SK-N-SH (cell line): ENCODE results near the gene ZAR1L. TPM values are rescaled to one million over a fixed set of nuclear protein-coding genes. Genes with fewer than 3 reads are reported as not detected.
A peak's percentile ranks its signal among the peaks of the same experiment; 100 is the strongest.

Source experiments
- CTCF ChIA-PET: fragments of 300-600, 350-600 bp; formaldehyde crosslinking; extraction: SDS; loops from one replicate; lab custom pipeline; 2021; lab: Yijun Ruan, JAX
- POLR2A ChIA-PET: fragments of 350-600 bp; sonication (Branson Sonifier 250); formaldehyde crosslinking; extraction: SDS; loops from one replicate; lab custom pipeline; 2020; ENCODE audit warnings: antibody characterized with exemption, inconsistent platforms; lab: Yijun Ruan, JAX
- DNase-seq: peaks from one replicate; pipeline ENCODE4 v3.0.0; 2012
- H2AFZ ChIP-seq: fragments of 200-600 bp; sonication (generic); 2 replicates; pipeline ENCODE4 v1.8.1; 2016; ENCODE audit warnings: antibody characterized with exemption, mild to moderate bottlenecking, low read depth
- H3F3A ChIP-seq: fragments of 200-600 bp; sonication (generic); replicated peaks from 2 replicates; pipeline ENCODE3; 2016; ENCODE audit warnings: antibody characterized with exemption, mild to moderate bottlenecking; ENCODE audit not compliant: insufficient read depth
- H3K27ac ChIP-seq, 2 experiments: fragments of 200-500 bp in 1 of 2; fragments of 200-600 bp in 1 of 2; sonication (Bioruptor generic) in 1 of 2; sonication (generic), shearing (Covaris generic) in 1 of 2; 2 replicates each; pipeline versions ENCODE4 v1.5.1 to v1.6.1; 2014 to 2016; ENCODE audit warnings: low read depth in 2 of 2, inconsistent platforms in 1 of 2, low read length in 1 of 2, mild to moderate bottlenecking in 1 of 2, mixed read lengths in 1 of 2
- H3K27me3 ChIP-seq: fragments of 200-600 bp; sonication (generic), shearing (Covaris generic); 2 replicates; pipeline ENCODE4 v1.6.1; 2016; ENCODE audit warnings: mixed run types; ENCODE audit not compliant: insufficient read depth
- H3K36me3 ChIP-seq, 2 experiments: fragments of 200-500 bp in 1 of 2; fragments of 200-600 bp in 1 of 2; sonication (Bioruptor generic) in 1 of 2; sonication (generic) in 1 of 2; replicated peaks in 1 of 2; 2 replicates each; pipeline versions ENCODE3 to v1.5.1; 2014 to 2016; ENCODE audit warnings: low read length in 1 of 2, mild to moderate bottlenecking in 1 of 2; ENCODE audit not compliant: insufficient read depth in 2 of 2, control insufficient read depth in 1 of 2
- H3K4me1 ChIP-seq, 2 experiments: fragments of 200-500 bp in 1 of 2; fragments of 200-600 bp in 1 of 2; sonication (Bioruptor generic) in 1 of 2; sonication (generic), shearing (Covaris generic) in 1 of 2; 2 replicates each; pipeline versions ENCODE4 v1.5.1 to v1.6.1; 2014 to 2016; ENCODE audit warnings: low read depth in 1 of 2, low read length in 1 of 2, mixed run types in 1 of 2; ENCODE audit not compliant: insufficient read depth in 2 of 2, control insufficient read depth in 1 of 2
- H3K4me2 ChIP-seq: fragments of 200-600 bp; sonication (generic), shearing (Covaris generic); 2 replicates; pipeline ENCODE4 v1.6.1; 2017; ENCODE audit warnings: mixed run types
- H3K4me3 ChIP-seq, 2 experiments: fragments of 200-500 bp in 1 of 2; fragments of 200-600 bp in 1 of 2; sonication (Bioruptor generic) in 1 of 2; sonication (generic), shearing (Covaris generic) in 1 of 2; 2 replicates each; pipeline versions ENCODE4 v1.5.1 to v1.8.1; 2014 to 2016; ENCODE audit warnings: low read depth in 2 of 2, inconsistent platforms in 1 of 2, low read length in 1 of 2, mild to moderate bottlenecking in 1 of 2, mixed read lengths in 1 of 2, moderate library complexity in 1 of 2
- H3K79me2 ChIP-seq: fragments of 200-600 bp; sonication (generic); 2 replicates; pipeline ENCODE4 v1.8.1; 2017; ENCODE audit warnings: mild to moderate bottlenecking; ENCODE audit not compliant: insufficient read depth
- H3K9ac ChIP-seq: fragments of 200-600 bp; sonication (generic); 2 replicates; pipeline ENCODE4 v1.6.1; 2017; ENCODE audit warnings: mixed run types
- H3K9me2 ChIP-seq: fragments of 200-600 bp; sonication (generic); 2 replicates; pipeline ENCODE4 v1.6.1; 2017; ENCODE audit warnings: mixed run types
- H3K9me3 ChIP-seq: fragments of 200-600 bp; sonication (generic); 2 replicates; pipeline ENCODE4 v1.6.1; 2017; ENCODE audit warnings: mixed run types, mild to moderate bottlenecking, moderate library complexity
- H4K20me1 ChIP-seq: fragments of 200-600 bp; sonication (generic); 2 replicates; pipeline ENCODE4 v1.6.1; 2017; ENCODE audit warnings: mild to moderate bottlenecking, mixed run types; ENCODE audit not compliant: insufficient read depth
- CHD2 ChIP-seq: fragments of 150-350 bp; IDR thresholded peaks from 2 replicates; pipeline ENCODE4 v1.6.1; 2018; ENCODE audit warnings: low read length; ENCODE audit not compliant: partially characterized antibody
- FOSL2 ChIP-seq: IDR thresholded peaks from 2 replicates; pipeline ENCODE4 v1.4.0; 2012; ENCODE audit warnings: low read depth, mild to moderate bottlenecking, moderate library complexity, borderline replicate concordance
- JUND ChIP-seq: IDR thresholded peaks from 2 replicates; pipeline ENCODE4 v1.4.0; 2012
- MEF2A ChIP-seq: IDR thresholded peaks from 2 replicates; pipeline ENCODE4 v1.4.0; 2012; ENCODE audit warnings: low read depth, borderline replicate concordance
- NFIC ChIP-seq: IDR thresholded peaks from 2 replicates; pipeline ENCODE4 v1.4.0; 2012; ENCODE audit warnings: borderline replicate concordance
- RAD21 ChIP-seq: IDR thresholded peaks from 2 replicates; pipeline ENCODE4 v1.6.1; 2012; ENCODE audit warnings: mild to moderate bottlenecking, low read length
- USF1 ChIP-seq: IDR thresholded peaks from 2 replicates; pipeline ENCODE4 v1.4.0; 2012; ENCODE audit warnings: low read depth, borderline replicate concordance
- USF2 ChIP-seq: fragments of 150-350 bp; IDR thresholded peaks from 2 replicates; pipeline ENCODE4 v1.6.1; 2017; ENCODE audit warnings: antibody characterized with exemption, low read length, low read depth, borderline replicate concordance
- ZBTB33 ChIP-seq: IDR thresholded peaks from 2 replicates; pipeline ENCODE4 v1.4.0; 2012; ENCODE audit warnings: low read depth, borderline replicate concordance
- WGBS: methylation state at CpG from one replicate; pipeline ENCODE4 v1.1.6; 2017; ENCODE audit warnings: low lambda C conversion rate; 5-methylcytosine and 5-hydroxymethylcytosine counted together
- polyA plus RNA-seq, 3 experiments: library from polyadenylated mRNA; depleted of rRNA; stranded (reverse); fragments of >200 nt; gene quantifications; 2 replicates each; pipeline ENCODE4 v1.2.3, GENCODE V29; 2012

Gene ZAR1L
- polyA plus RNA-seq, 1 of the 3 experiments (the other 2 are of a cell fraction), result 0.07 TPM

GRCh38 chr13:32262619-32263018 is 52.5 kb downstream of the ZAR1L start:
- WGBS, result 96% methylated on average over 1 of the region's 1 CpG
- H3K36me3 ChIP-seq, result no peaks in the 10 kb centered on the region
- H2AFZ ChIP-seq, result peak overlapping the region; percentile 69; the same call in 1 of the 2 replicates
- DNase-seq, result no peak
- H3K27ac ChIP-seq, result peak overlapping the region; percentile 74 to 85
- H3K4me3 ChIP-seq, result no peak overlapping the region
- CTCF ChIA-PET, result interaction anchor here (0.9 kb wide), 1 partner anchor 24 kb away, joined by 3 read pairs; no protein-coding TSS in a partner anchor
- no peaks in the 10 kb centered on the region for H3K79me2 ChIP-seq
- no peak overlapping the region; the same call in 1 of the 2 replicates for H3K9ac ChIP-seq
- no peaks in the 10 kb centered on the region for H3K9me2 ChIP-seq
- peaks cover 13% of the 10 kb centered on the region for H3F3A ChIP-seq
- H4K20me1 ChIP-seq, result no peaks in the 10 kb centered on the region
- peaks cover 9 to 27% of the 10 kb centered on the region in 2 experiments for H3K4me1 ChIP-seq
- POLR2A ChIA-PET, result no interaction called here
- no peaks in the 10 kb centered on the region for H3K9me3 ChIP-seq
- no peak for TF ChIP-seq CHD2
- no peak for TF ChIP-seq FOSL2
- no peak for TF ChIP-seq MEF2A
- H3K4me2 ChIP-seq, result peak overlapping the region; percentile 18
- H3K27me3 ChIP-seq, result no peaks in the 10 kb centered on the region

DNA sequence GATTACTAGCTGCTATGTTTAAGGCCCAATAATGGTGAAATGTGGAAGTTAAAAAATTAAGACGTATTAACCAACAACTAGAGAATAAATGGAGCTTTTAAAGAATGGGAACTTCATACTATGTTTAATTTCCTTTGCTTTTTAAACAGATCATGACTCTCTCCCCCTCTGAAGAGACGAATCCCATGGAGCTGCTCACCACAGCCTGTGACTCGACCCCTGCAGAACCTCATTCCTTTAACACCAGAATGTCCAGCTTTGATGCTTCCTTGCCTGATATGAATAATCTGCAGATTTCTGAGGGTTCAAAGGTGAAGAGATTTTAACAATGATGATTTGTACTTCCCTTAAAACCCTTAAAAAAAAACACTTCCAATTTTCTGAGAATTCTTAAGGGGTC is 53.0 kb downstream of the ZAR1L start:
- Histone ChIP-seq H3K27ac (peak overlapping the region; percentile 74 to 85), H3K9me2 (no peaks in the 10 kb centered on the region), H3K36me3 (no peaks in the 10 kb centered on the region), H3K4me2 (peak overlapping the region; percentile 18), H3K9me3 (no peaks in the 10 kb centered on the region), H3K4me1 (peaks cover 9 to 27% of the 10 kb centered on the region in 2 experiments), H3K9ac (no peak overlapping the region; the same call in 1 of the 2 replicates), H3K79me2 (no peaks in the 10 kb centered on the region), H3F3A (peaks cover 13% of the 10 kb centered on the region), H3K27me3 (no peaks in the 10 kb centered on the region), H4K20me1 (no peaks in the 10 kb centered on the region), H3K4me3 (no peak overlapping the region), H2AFZ (peak overlapping the region; percentile 69)
- WGBS, result 59% methylated on average over 3 of the region's 3 CpGs
- TF ChIP-seq USF2, result no peak
- TF ChIP-seq ZBTB33, result no peak
- no peak for TF ChIP-seq RAD21
- no peak for TF ChIP-seq NFIC
- TF ChIP-seq JUND, result no peak
- no peak for TF ChIP-seq USF1
- DNase-seq, result no peak
- CTCF ChIA-PET, result interaction anchor here (0.7 to 0.9 kb wide), 2 partner anchors 15 to 24 kb away, joined by 3 read pairs; no protein-coding TSS in a partner anchor
- POLR2A ChIA-PET, result no interaction called here
